H1 (cell line): ENCODE measurements around the gene PRAMEF15. TPM values are rescaled to one million over a fixed set of nuclear protein-coding genes. Genes with fewer than 3 reads are reported as not detected.

Source experiments
- polyA plus RNA-seq, 7 experiments: library from polyadenylated mRNA; depleted of rRNA in 3 of 7; stranded (reverse) in 5 of 7; unstranded in 2 of 7; fragments of >200 nt in 5 of 7; fragments of 200-250 nt in 2 of 7; gene quantifications; 1 replicate in 5 of 7; 2 replicates in 1 of 7; 4 replicates in 1 of 7; pipeline versions ENCODE4 v1.2.1 to v1.2.3, GENCODE V29; 2011 to 2013; ENCODE audit warnings: missing spikeins in 2 of 7, mixed read lengths in 2 of 7
- small RNA-seq: library from polyadenylated mRNA; stranded (forward); fragments of <200 nt; extraction: miRNeasy Mini kit (QIAGEN cat#:217004); gene quantifications from one replicate; pipeline ENCODE3, GENCODE V24; 2013; ENCODE audit not compliant: insufficient read depth
- total RNA-seq: library from RNA; stranded (reverse); fragmentation: NEBNext Ultra II Directional; extraction: Animal tissue kit (Norgen Biotek cat#: 25700); gene quantifications from 2 replicates; pipeline ENCODE4 v1.2.1, GENCODE V29; 2021

PRAMEF15 gene
- total and polyA plus RNA-seq, 2 of the 8 experiments (the other 6 are each of a cell fraction or from before 2014, with no cell fraction given), result not detected

Small RNA genes within 50 kb of the gene (small RNA-seq; reads per million reads assigned to genes)
- gene RNU6-771P, result not detected

Other genes with a start within 250 kb of the PRAMEF15 start
- not detected in 2 replicates for gene PRAMEF25, start 244.8 kb upstream of the PRAMEF15 start, total RNA-seq
- not detected in 2 replicates for gene PRAMEF25, start 244.8 kb upstream of the PRAMEF15 start, polyA plus RNA-seq (2011; rRNA removed)
- gene HNRNPCL2, start 198.7 kb upstream of the PRAMEF15 start, total RNA-seq, result not detected in 2 replicates
- not detected in 2 replicates for gene HNRNPCL2, start 198.7 kb upstream of the PRAMEF15 start, polyA plus RNA-seq (2011; rRNA removed)
- gene PRAMEF26, start 159.6 kb upstream of the PRAMEF15 start, total RNA-seq, result not detected in 2 replicates
- gene PRAMEF26, start 159.6 kb upstream of the PRAMEF15 start, polyA plus RNA-seq (2011; rRNA removed), result not detected in 2 replicates
- not detected in 2 replicates for gene HNRNPCL4, start 149.9 kb upstream of the PRAMEF15 start, total RNA-seq
- not detected in 2 replicates for gene HNRNPCL4, start 149.9 kb upstream of the PRAMEF15 start, polyA plus RNA-seq (2011; rRNA removed)
- not detected in 2 replicates for gene PRAMEF9, start 143.7 kb upstream of the PRAMEF15 start, total RNA-seq
- not detected in 2 replicates for gene PRAMEF9, start 143.7 kb upstream of the PRAMEF15 start, polyA plus RNA-seq (2011; rRNA removed)
- not detected in 2 replicates for gene PRAMEF13, start 114.2 kb upstream of the PRAMEF15 start, total RNA-seq
- not detected in 2 replicates for gene PRAMEF13, start 114.2 kb upstream of the PRAMEF15 start, polyA plus RNA-seq (2011; rRNA removed)
- gene PRAMEF18, start 89.4 kb upstream of the PRAMEF15 start, total RNA-seq, result not detected in 2 replicates
- not detected in 2 replicates for gene PRAMEF18, start 89.4 kb upstream of the PRAMEF15 start, polyA plus RNA-seq (2011; rRNA removed)
- not detected in 2 replicates for gene PRAMEF5, start 61.4 kb upstream of the PRAMEF15 start, total RNA-seq
- not detected in 2 replicates for gene PRAMEF5, start 61.4 kb upstream of the PRAMEF15 start, polyA plus RNA-seq (2011; rRNA removed)
- gene PRAMEF8, start 30.4 kb upstream of the PRAMEF15 start, total RNA-seq, result not detected in 2 replicates
- gene PRAMEF8, start 30.4 kb upstream of the PRAMEF15 start, polyA plus RNA-seq (2011; rRNA removed), result not detected in 2 replicates
- gene PRAMEF33, start 12.0 kb upstream of the PRAMEF15 start, total RNA-seq, result not detected in 2 replicates
- gene PRAMEF33, start 12.0 kb upstream of the PRAMEF15 start, polyA plus RNA-seq (2011; rRNA removed), result not detected in 2 replicates
- not detected in 2 replicates for gene PRAMEF14, start 31.6 kb downstream of the PRAMEF15 start, total RNA-seq
- not detected in 2 replicates for gene PRAMEF14, start 31.6 kb downstream of the PRAMEF15 start, polyA plus RNA-seq (2011; rRNA removed)
- gene PRAMEF19, start 56.4 kb downstream of the PRAMEF15 start, total RNA-seq, result not detected in 2 replicates
- not detected in 2 replicates for gene PRAMEF19, start 56.4 kb downstream of the PRAMEF15 start, polyA plus RNA-seq (2011; rRNA removed)
- gene PRAMEF17, start 74.1 kb downstream of the PRAMEF15 start, total RNA-seq, result not detected in 2 replicates
- gene PRAMEF17, start 74.1 kb downstream of the PRAMEF15 start, polyA plus RNA-seq (2011; rRNA removed), result not detected in 2 replicates
- not detected in 2 replicates for gene PRAMEF20, start 94.9 kb downstream of the PRAMEF15 start, total RNA-seq
- not detected in 2 replicates for gene PRAMEF20, start 94.9 kb downstream of the PRAMEF15 start, polyA plus RNA-seq (2011; rRNA removed)
- gene LRRC38, start 198.4 kb downstream of the PRAMEF15 start, total RNA-seq, result 0.38 and 0.63 TPM in 2 replicates
- 0.17 and 0.19 TPM in 2 replicates for gene LRRC38, start 198.4 kb downstream of the PRAMEF15 start, polyA plus RNA-seq (2011; rRNA removed)